ENCODE data around the gene CDK14. TPM values are rescaled to one million over a fixed set of nuclear protein-coding genes. Genes with fewer than 3 reads are reported as not detected.

CDK14 gene
- total RNA-seq, 4 donors from 2014 or later = 3.5 to 5.1 (median 3.9) TPM

- Histone ChIP-seq H3K27ac (no peak overlapping the region), H3K4me3 (no peak overlapping the region), H3K27me3 (no peaks in the 10 kb centered on the region), H3K9me3 (no peaks in the 10 kb centered on the region), H3K4me1 (no peaks in the 10 kb centered on the region), H3K36me3 (no peaks in the 10 kb centered on the region)
- DNase-seq (ENCODE audit: low spot score in 2 of 2) = no peak
- 71% methylated on average over 7 of the region's 7 CpGs for WGBS
- no peak for TF ChIP-seq POLR2A (IDR thresholded peaks at IDR 0.05)
- no peak for TF ChIP-seq POLR2AphosphoS5 (IDR thresholded peaks at IDR 0.05)
- no peak for TF ChIP-seq EP300 (IDR thresholded peaks at IDR 0.05)
- no peak for TF ChIP-seq CTCF (IDR thresholded peaks at IDR 0.05)
Measured at GRCh38 chr7:90951986-90952954, 356.1 kb downstream of the CDK14 start.

- TF ChIP-seq POLR2AphosphoS5 (IDR thresholded peaks at IDR 0.05) (no peak), POLR2A (IDR thresholded peaks at IDR 0.05) (no peak), EP300 (IDR thresholded peaks at IDR 0.05) (no peak), CTCF (IDR thresholded peaks at IDR 0.05) (no peak)
- no peak overlapping the region for H3K27ac ChIP-seq
- H3K9me3 ChIP-seq = no peaks in the 10 kb centered on the region
- H3K4me3 ChIP-seq = no peak overlapping the region
- 82% methylated on average over 3 of the region's 3 CpGs for WGBS
- DNase-seq (ENCODE audit: low spot score in 2 of 2) = no peak
- no peaks in the 10 kb centered on the region for H3K4me1 ChIP-seq
- no peaks in the 10 kb centered on the region for H3K27me3 ChIP-seq
- H3K36me3 ChIP-seq = no peaks in the 10 kb centered on the region
Measured at GRCh38 chr7:90955641-90956207, 359.6 kb downstream of the CDK14 start.

GRCh38 chr7:90957883-90958282 lies 361.8 kb downstream of the CDK14 start:
- Histone ChIP-seq H3K27me3 (no peaks in the 10 kb centered on the region), H3K27ac (no peak overlapping the region), H3K36me3 (no peaks in the 10 kb centered on the region), H3K4me1 (no peaks in the 10 kb centered on the region), H3K4me3 (no peak overlapping the region), H3K9me3 (no peaks in the 10 kb centered on the region)
- TF ChIP-seq EP300 (IDR thresholded peaks at IDR 0.05) (no peak), POLR2AphosphoS5 (IDR thresholded peaks at IDR 0.05) (no peak), POLR2A (IDR thresholded peaks at IDR 0.05) (no peak), CTCF (IDR thresholded peaks at IDR 0.05) (no peak)
- DNase-seq (ENCODE audit: low spot score in 2 of 2) = no peak
- 70% methylated on average over 5 of the region's 5 CpGs for WGBS

GRCh38 chr7:90958647-90959046 lies 362.5 kb downstream of the CDK14 start:
- DNase-seq (ENCODE audit: low spot score in 2 of 2) = no peak
- no peak overlapping the region for H3K27ac ChIP-seq
- WGBS = 76% methylated on average over 2 of the region's 2 CpGs

More at GRCh38 chr7:90958647-90959046, 362.5 kb downstream of the CDK14 start:
- H3K9me3 ChIP-seq = no peaks in the 10 kb centered on the region
- H3K4me1 ChIP-seq = no peaks in the 10 kb centered on the region
- TF ChIP-seq EP300 (IDR thresholded peaks at IDR 0.05) (no peak), POLR2AphosphoS5 (IDR thresholded peaks at IDR 0.05) (no peak), CTCF (IDR thresholded peaks at IDR 0.05) (no peak), POLR2A (IDR thresholded peaks at IDR 0.05) (no peak)
- H3K36me3 ChIP-seq = no peaks in the 10 kb centered on the region
- no peaks in the 10 kb centered on the region for H3K27me3 ChIP-seq
- no peak overlapping the region for H3K4me3 ChIP-seq
